ENCODE results near the gene KLF6.
"Not testable (repeated sequence)": the region's sequence is repeated elsewhere in the genome, so short reads cannot be mapped to it uniquely, and the experiment has no call there.

Gene KLF6

GRCh38 chr10:3737864-3738263, 47.1 kb downstream of the KLF6 start:
- no peak for FAIRE-seq
- no peak for TF ChIP-seq CTCF (IDR thresholded peaks at IDR 0.05; ENCODE audit: insufficient read depth, missing control alignments)
- no peak for DNase-seq (ENCODE audit: insufficient read length, low spot score)

GRCh38 chr10:3735175-3735574, 49.8 kb downstream of the KLF6 start:
- peak; percentile 14 for TF ChIP-seq CTCF (IDR thresholded peaks at IDR 0.05; ENCODE audit: insufficient read depth, missing control alignments)
- FAIRE-seq (no peak), DNase-seq (ENCODE audit: insufficient read length, low spot score) (no peak)

GRCh38 chr10:3734111-3734510, 50.9 kb downstream of the KLF6 start:
- TF ChIP-seq CTCF (IDR thresholded peaks at IDR 0.05; ENCODE audit: insufficient read depth, missing control alignments): no peak
- DNase-seq (ENCODE audit: insufficient read length, low spot score) (no peak), FAIRE-seq (no peak)

- not testable (repeated sequence) for FAIRE-seq; DNase-seq (ENCODE audit: insufficient read length, low spot score)
These were observed 52.8 kb downstream of the KLF6 start for GRCh38 chr10:3732183-3732582.

GRCh38 chr10:3729397-3729976, 55.5 kb downstream of the KLF6 start:
- no peak for DNase-seq (ENCODE audit: insufficient read length, low spot score)
- TF ChIP-seq CTCF (IDR thresholded peaks at IDR 0.05; ENCODE audit: insufficient read depth, missing control alignments): no peak
- FAIRE-seq: no peak

- FAIRE-seq (no peak), DNase-seq (ENCODE audit: insufficient read length, low spot score) (no peak)
- no peak for TF ChIP-seq CTCF (IDR thresholded peaks at IDR 0.05; ENCODE audit: insufficient read depth, missing control alignments)
These were observed 56.4 kb downstream of the KLF6 start for GRCh38 chr10:3728563-3728962.

GRCh38 chr10:3727268-3727667, 57.7 kb downstream of the KLF6 start:
- TF ChIP-seq CTCF (IDR thresholded peaks at IDR 0.05; ENCODE audit: insufficient read depth, missing control alignments): no peak
- no peak for FAIRE-seq
- no peak for DNase-seq (ENCODE audit: insufficient read length, low spot score)
